Mammary epithelial cell (primary cell): Measurements from ENCODE around the gene SIDT1.

Experiments used
- CTCF ChIP-seq, 2 donors: IDR thresholded peaks in 1 of 2; conservative IDR thresholded peaks in 1 of 2; 2 replicates each; pipeline ENCODE4 v1.5.1; 2011 to 2012; ENCODE audit warnings: inconsistent platforms in 2 of 2, low read length in 2 of 2, mild to moderate bottlenecking in 2 of 2, control low read depth in 1 of 2, low read depth in 1 of 2; ENCODE audit not compliant: insufficient read depth in 1 of 2; ENCODE audit errors: extremely low read depth in 1 of 2
- EZH2 ChIP-seq: IDR thresholded peaks from 2 replicates; pipeline ENCODE4 v1.6.1; 2012; ENCODE audit warnings: low read length, inconsistent platforms, borderline replicate concordance

DNA sequence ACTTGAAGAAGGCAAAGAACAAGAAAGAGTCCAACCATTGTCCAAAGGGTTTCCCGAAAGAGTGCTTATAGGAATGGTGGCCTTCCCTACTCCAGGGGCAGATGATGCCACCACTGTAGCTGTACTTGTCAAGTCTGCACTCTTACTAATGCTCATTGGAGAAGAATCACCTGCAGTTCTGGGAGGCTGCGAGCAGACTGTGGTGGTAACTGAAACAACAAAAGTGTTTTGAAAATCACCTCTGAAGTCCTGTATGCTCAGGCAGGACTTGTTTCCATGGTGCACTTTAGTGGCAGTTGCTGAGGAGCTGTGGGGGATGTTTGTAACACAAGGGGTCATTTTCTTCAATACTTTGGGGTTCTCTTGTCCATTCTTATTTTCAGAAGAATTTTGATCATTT, 128.1 kb downstream of the SIDT1 start:
- no peak for TF ChIP-seq CTCF (conservative IDR thresholded peaks at IDR 0.05 in 1 of 2, IDR thresholded peaks at IDR 0.05 in 1 of 2; ENCODE audit: extremely low read depth in 1 of 2, insufficient read depth in 1 of 2, low read depth in 1 of 2, low read length in 2 of 2)
- no peak for TF ChIP-seq EZH2
